ENCODE data around the gene TOPAZ1.
A peak's percentile ranks its signal among the peaks of the same experiment; 100 is the strongest.

TOPAZ1 gene

GRCh38 chr3:44318891-44319311, 77.2 kb downstream of the TOPAZ1 start:
- no peak for TF ChIP-seq CTCF (conservative IDR thresholded peaks at IDR 0.05; ENCODE audit: low read depth, low read length)
- no peak overlapping the region for H3K4me2 ChIP-seq
- H3K9ac ChIP-seq: no peak overlapping the region

GRCh38 chr3:44321335-44321734, 79.6 kb downstream of the TOPAZ1 start:
- Histone ChIP-seq H3K4me3 (IDR thresholded peaks at IDR 0.05; ENCODE audit: insufficient read depth, low read depth, low read length) (no peak overlapping the region), H3K4me2 (no peak overlapping the region), H2AFZ (ENCODE audit: low read depth) (no peak overlapping the region), H3K9ac (no peak overlapping the region), H3K27me3 (ENCODE audit: insufficient read depth, low read depth) (no peaks in the 10 kb centered on the region), H3K36me3 (ENCODE audit: insufficient read depth) (no peaks in the 10 kb centered on the region), H4K20me1 (ENCODE audit: insufficient read depth) (no peaks in the 10 kb centered on the region), H3K4me1 (ENCODE audit: low read depth, poor library complexity, severe bottlenecking) (no peaks in the 10 kb centered on the region), H3K27ac (no peak overlapping the region), H3K79me2 (ENCODE audit: insufficient read depth, low read depth) (no peaks in the 10 kb centered on the region)
- TF ChIP-seq CTCF (conservative IDR thresholded peaks at IDR 0.05; ENCODE audit: low read depth, low read length): no peak

More at GRCh38 chr3:44318891-44319311, 77.2 kb downstream of the TOPAZ1 start:
- H4K20me1 ChIP-seq (ENCODE audit: insufficient read depth): no peaks in the 10 kb centered on the region
- H3K36me3 ChIP-seq (ENCODE audit: insufficient read depth): no peaks in the 10 kb centered on the region
- H3K4me3 ChIP-seq (IDR thresholded peaks at IDR 0.05; ENCODE audit: insufficient read depth, low read depth, low read length): no peak overlapping the region
- no peaks in the 10 kb centered on the region for H3K4me1 ChIP-seq (ENCODE audit: low read depth, poor library complexity, severe bottlenecking)
- no peak overlapping the region for H2AFZ ChIP-seq (ENCODE audit: low read depth)
- H3K79me2 ChIP-seq (ENCODE audit: insufficient read depth, low read depth): no peaks in the 10 kb centered on the region
- no peak overlapping the region for H3K27ac ChIP-seq
- no peaks in the 10 kb centered on the region for H3K27me3 ChIP-seq (ENCODE audit: insufficient read depth, low read depth)

- Histone ChIP-seq H3K4me3 (IDR thresholded peaks at IDR 0.05; ENCODE audit: insufficient read depth, low read depth, low read length) (no peak overlapping the region), H2AFZ (ENCODE audit: low read depth) (no peak overlapping the region), H3K27ac (no peak overlapping the region), H4K20me1 (ENCODE audit: insufficient read depth) (no peaks in the 10 kb centered on the region), H3K36me3 (ENCODE audit: insufficient read depth) (no peaks in the 10 kb centered on the region), H3K27me3 (ENCODE audit: insufficient read depth, low read depth) (no peaks in the 10 kb centered on the region), H3K4me1 (ENCODE audit: low read depth, poor library complexity, severe bottlenecking) (no peaks in the 10 kb centered on the region), H3K79me2 (ENCODE audit: insufficient read depth, low read depth) (no peaks in the 10 kb centered on the region), H3K4me2 (no peak overlapping the region), H3K9ac (no peak overlapping the region)
- peak; percentile 58; the same call in 1 of the 2 replicates for TF ChIP-seq CTCF (conservative IDR thresholded peaks at IDR 0.05; ENCODE audit: low read depth, low read length)
These were observed 81.8 kb downstream of the TOPAZ1 start for GRCh38 chr3:44323341-44323955.

- no peaks in the 10 kb centered on the region for H3K36me3 ChIP-seq (ENCODE audit: insufficient read depth)
- no peaks in the 10 kb centered on the region for H4K20me1 ChIP-seq (ENCODE audit: insufficient read depth)
- H3K27me3 ChIP-seq (ENCODE audit: insufficient read depth, low read depth): no peaks in the 10 kb centered on the region
- no peak overlapping the region for H3K4me3 ChIP-seq (IDR thresholded peaks at IDR 0.05; ENCODE audit: insufficient read depth, low read depth, low read length)
- no peak for TF ChIP-seq CTCF (conservative IDR thresholded peaks at IDR 0.05; ENCODE audit: low read depth, low read length)
- no peaks in the 10 kb centered on the region for H3K79me2 ChIP-seq (ENCODE audit: insufficient read depth, low read depth)
- H3K9ac ChIP-seq: no peak overlapping the region
- no peak overlapping the region for H3K27ac ChIP-seq
- H2AFZ ChIP-seq (ENCODE audit: low read depth): no peak overlapping the region
- no peaks in the 10 kb centered on the region for H3K4me1 ChIP-seq (ENCODE audit: low read depth, poor library complexity, severe bottlenecking)
- no peak overlapping the region for H3K4me2 ChIP-seq
These were observed 82.9 kb downstream of the TOPAZ1 start for GRCh38 chr3:44324584-44324983.
